Measurements from ENCODE around the gene CEP55. TPM values are rescaled to one million over a fixed set of nuclear protein-coding genes. Genes with fewer than 3 reads are reported as not detected.

The CEP55 gene
- total RNA-seq, 1 donor from 2014 or later: 73.2 TPM

- H3K4me3 ChIP-seq (ENCODE audit: low read depth, low read length): no peak overlapping the region
- no peak for DNase-seq (ENCODE audit: low read depth)
- TF ChIP-seq, protein P1, sequence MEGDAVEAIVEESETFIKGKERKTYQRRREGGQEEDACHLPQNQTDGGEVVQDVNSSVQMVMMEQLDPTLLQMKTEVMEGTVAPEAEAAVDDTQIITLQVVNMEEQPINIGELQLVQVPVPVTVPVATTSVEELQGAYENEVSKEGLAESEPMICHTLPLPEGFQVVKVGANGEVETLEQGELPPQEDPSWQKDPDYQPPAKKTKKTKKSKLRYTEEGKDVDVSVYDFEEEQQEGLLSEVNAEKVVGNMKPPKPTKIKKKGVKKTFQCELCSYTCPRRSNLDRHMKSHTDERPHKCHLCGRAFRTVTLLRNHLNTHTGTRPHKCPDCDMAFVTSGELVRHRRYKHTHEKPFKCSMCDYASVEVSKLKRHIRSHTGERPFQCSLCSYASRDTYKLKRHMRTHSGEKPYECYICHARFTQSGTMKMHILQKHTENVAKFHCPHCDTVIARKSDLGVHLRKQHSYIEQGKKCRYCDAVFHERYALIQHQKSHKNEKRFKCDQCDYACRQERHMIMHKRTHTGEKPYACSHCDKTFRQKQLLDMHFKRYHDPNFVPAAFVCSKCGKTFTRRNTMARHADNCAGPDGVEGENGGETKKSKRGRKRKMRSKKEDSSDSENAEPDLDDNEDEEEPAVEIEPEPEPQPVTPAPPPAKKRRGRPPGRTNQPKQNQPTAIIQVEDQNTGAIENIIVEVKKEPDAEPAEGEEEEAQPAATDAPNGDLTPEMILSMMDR (conservative IDR thresholded peaks at IDR 0.05; ENCODE audit: low read depth, low read length): peak; percentile 88
These were observed 58.5 kb downstream of the CEP55 start for GRCh38 chr10:93554760-93555432.

DNA sequence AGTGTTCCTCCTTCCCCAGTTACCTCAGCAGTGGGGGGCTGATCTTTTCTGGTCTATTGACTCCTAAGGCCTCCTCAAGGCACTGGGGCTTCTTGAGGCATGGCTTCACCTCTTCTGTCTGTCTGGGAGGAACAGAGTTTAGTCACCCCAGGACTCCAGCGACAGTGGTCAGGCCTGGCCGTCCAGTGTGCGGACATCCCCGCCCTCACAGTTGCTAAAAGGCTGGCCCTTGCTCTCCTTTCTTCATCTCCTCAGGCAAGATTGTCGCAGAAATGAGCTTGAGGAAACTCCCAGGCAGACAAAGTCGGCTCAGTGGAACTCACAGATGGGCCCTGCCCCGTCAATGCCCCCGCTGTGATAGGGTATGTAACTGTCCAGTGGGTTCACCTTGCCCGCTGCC lies 63.1 kb downstream of the CEP55 start:
- no peak overlapping the region for H3K4me3 ChIP-seq (ENCODE audit: low read depth, low read length)
- TF ChIP-seq, protein P1 (conservative IDR thresholded peaks at IDR 0.05; ENCODE audit: low read depth, low read length): no peak
- DNase-seq (ENCODE audit: low read depth): no peak

- TF ChIP-seq, protein P1 (conservative IDR thresholded peaks at IDR 0.05; ENCODE audit: low read depth, low read length): no peak
- H3K4me3 ChIP-seq (ENCODE audit: low read depth, low read length): no peak overlapping the region
- DNase-seq (ENCODE audit: low read depth): no peak
These were observed 64.1 kb downstream of the CEP55 start for GRCh38 chr10:93560541-93560940.

- no peak overlapping the region for H3K4me3 ChIP-seq (ENCODE audit: low read depth, low read length)
- TF ChIP-seq, protein P1 (conservative IDR thresholded peaks at IDR 0.05; ENCODE audit: low read depth, low read length): no peak
- no peak for DNase-seq (ENCODE audit: low read depth)
These were observed 69.0 kb downstream of the CEP55 start for GRCh38 chr10:93565446-93565845.

- DNase-seq (ENCODE audit: low read depth): no peak
- H3K4me3 ChIP-seq (ENCODE audit: low read depth, low read length): peak within 1 kb of the TSS; percentile 19
- TF ChIP-seq, protein P1 (conservative IDR thresholded peaks at IDR 0.05; ENCODE audit: low read depth, low read length): no peak
These were observed 70.2 kb downstream of the CEP55 start, which contains the start of gene FFAR4 for GRCh38 chr10:93566435-93567276. Gene FFAR4 (plus strand): TSS chr10:93566665. CDS start chr10:93566721, 56 bp downstream.

- TF ChIP-seq, protein P1 (conservative IDR thresholded peaks at IDR 0.05; ENCODE audit: low read depth, low read length): no peak
- no peak overlapping the region for H3K4me3 ChIP-seq (ENCODE audit: low read depth, low read length)
- DNase-seq (ENCODE audit: low read depth): no peak
These were observed 71.1 kb downstream of the CEP55 start for GRCh38 chr10:93567277-93568104.

All from epithelial cell of proximal tubule (primary cell).